Neural crest cell (in vitro differentiated cells): ENCODE data around the gene PNPT1. TPM values are rescaled to one million over a fixed set of nuclear protein-coding genes. Genes with fewer than 3 reads are reported as not detected.

Experiments used
- DNase-seq: peaks from one replicate; pipeline ENCODE4 v3.0.0; 2021; ENCODE audit warnings: low read depth, mixed read lengths, low spot score
- H3K27ac Mint-ChIP-seq: one replicate; pipeline ENCODE4 v1.8.0; 2021; ENCODE audit warnings: mild to moderate bottlenecking, mixed read lengths; ENCODE audit not compliant: unreplicated experiment
- H3K27me3 Mint-ChIP-seq: 2 replicates; pipeline ENCODE4 v1.8.0; 2021; ENCODE audit warnings: low read depth, mild to moderate bottlenecking, mixed read lengths
- H3K36me3 Mint-ChIP-seq: 2 replicates; pipeline ENCODE4 v1.8.0; 2021; ENCODE audit warnings: low read depth, mild to moderate bottlenecking, mixed read lengths
- H3K4me1 Mint-ChIP-seq: 2 replicates; pipeline ENCODE4 v1.8.0; 2021; ENCODE audit warnings: mixed read lengths
- H3K4me3 Mint-ChIP-seq: one replicate; pipeline ENCODE4 v1.8.0; 2021; ENCODE audit warnings: mild to moderate bottlenecking, mixed read lengths
- H3K9me3 Mint-ChIP-seq: 2 replicates; pipeline ENCODE4 v1.8.0; 2021; ENCODE audit warnings: mixed read lengths
- CTCF ChIP-seq: fragments of 200-600 bp; sonication (generic); conservative IDR thresholded peaks from 2 replicates; pipeline ENCODE4 v1.5.0; 2021; ENCODE audit warnings: antibody characterized with exemption, mild to moderate bottlenecking
- total RNA-seq: library from RNA; stranded (reverse); gene quantifications from 2 replicates; pipeline ENCODE4 v1.2.1, GENCODE V29; 2021

The PNPT1 gene
- total RNA-seq, 1 donor from 2014 or later, result 33.0 TPM

DNA sequence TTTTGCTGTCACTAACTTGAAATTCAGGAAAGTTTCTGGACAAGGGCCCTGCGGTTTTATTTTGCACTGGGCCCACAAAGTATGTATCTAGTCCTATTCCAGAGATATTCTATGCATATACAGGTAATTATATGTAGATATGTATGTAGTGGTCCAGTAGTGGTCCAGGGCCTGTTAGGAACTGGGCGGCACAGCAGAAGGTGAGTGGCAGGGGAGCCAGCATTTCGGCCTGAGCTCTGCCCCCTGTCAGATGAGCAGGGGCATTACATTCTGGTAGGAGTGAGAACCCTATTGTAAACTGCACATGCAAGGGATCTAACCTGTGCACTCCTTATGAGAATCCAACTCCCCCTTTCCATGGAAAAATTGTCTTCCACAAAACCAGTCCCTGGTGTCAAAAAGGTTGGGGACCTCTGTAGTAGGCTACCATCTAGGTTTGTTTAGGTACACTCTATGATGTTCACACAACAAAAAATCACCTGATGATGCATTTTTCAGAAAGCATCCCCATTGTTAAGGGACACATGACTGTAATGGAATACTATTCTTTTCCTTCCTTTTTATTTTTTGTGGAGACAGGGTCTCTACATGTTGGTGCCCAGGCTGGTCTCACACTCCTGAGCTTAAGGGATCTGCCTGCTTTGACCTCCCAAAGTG is 73.4 kb downstream of the PNPT1 start:
- Mint-ChIP-seq H3K27me3 (no peaks in the 10 kb centered on the region), H3K27ac (no peak overlapping the region), H3K4me3 (peak overlapping the region; percentile 89), H3K36me3 (no peaks in the 10 kb centered on the region), H3K9me3 (no peaks in the 10 kb centered on the region), H3K4me1 (peaks cover 13% of the 10 kb centered on the region)
- peak; percentile 49 for TF ChIP-seq CTCF
- no peak for DNase-seq

DNA sequence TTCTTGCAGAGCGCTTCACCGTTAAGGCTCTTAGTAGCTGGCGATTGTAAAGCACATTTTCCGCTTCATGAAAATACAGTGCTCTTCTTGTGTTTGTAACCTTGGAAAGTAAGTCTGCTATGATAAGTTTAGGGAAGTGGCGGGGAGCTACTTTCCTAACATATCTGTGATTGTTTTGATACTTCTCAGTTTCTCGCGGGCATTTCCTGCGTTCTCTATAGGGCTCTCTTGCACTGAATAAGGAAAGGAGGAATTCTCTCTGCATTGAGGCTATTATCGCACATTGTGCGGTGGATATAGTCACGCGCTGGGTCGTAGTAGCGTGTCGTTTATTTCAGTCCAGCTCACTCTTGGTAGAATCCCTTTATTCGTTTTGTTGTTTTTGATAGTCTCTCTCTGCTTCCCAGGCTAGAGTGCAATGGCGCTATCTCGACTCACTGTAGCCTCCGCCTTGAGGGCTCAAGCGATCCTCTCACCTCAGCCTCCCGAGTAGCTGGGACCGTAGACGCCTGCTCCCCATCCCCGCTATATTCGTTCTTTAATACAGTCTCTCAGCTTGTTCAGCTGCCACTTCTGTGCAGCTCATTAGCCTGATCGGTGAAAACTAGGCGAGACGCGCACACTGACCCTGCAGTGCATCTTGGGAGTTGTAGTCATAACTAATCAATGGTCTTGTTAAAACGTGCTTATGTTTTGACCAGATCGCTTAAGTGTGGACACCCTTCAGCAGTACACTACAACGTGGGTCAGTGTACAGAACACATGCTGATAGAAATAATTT is 75.2 kb downstream of the PNPT1 start:
- no peak for TF ChIP-seq CTCF
- peaks cover 17% of the 10 kb centered on the region for H3K4me1 Mint-ChIP-seq
- H3K9me3 Mint-ChIP-seq, result no peaks in the 10 kb centered on the region
- peak; percentile 39 for DNase-seq
- H3K4me3 Mint-ChIP-seq, result no peak overlapping the region
- H3K36me3 Mint-ChIP-seq, result peaks cover 4% of the 10 kb centered on the region
- H3K27me3 Mint-ChIP-seq, result no peaks in the 10 kb centered on the region
- H3K27ac Mint-ChIP-seq, result no peak overlapping the region

GRCh38 chr2:55618025-55618274 is 75.7 kb downstream of the PNPT1 start:
- Mint-ChIP-seq H3K4me1 (peaks cover 17% of the 10 kb centered on the region), H3K27ac (no peak overlapping the region), H3K4me3 (no peak overlapping the region), H3K27me3 (no peaks in the 10 kb centered on the region), H3K9me3 (no peaks in the 10 kb centered on the region), H3K36me3 (peaks cover 4% of the 10 kb centered on the region)
- no peak for TF ChIP-seq CTCF
- no peak for DNase-seq

DNA sequence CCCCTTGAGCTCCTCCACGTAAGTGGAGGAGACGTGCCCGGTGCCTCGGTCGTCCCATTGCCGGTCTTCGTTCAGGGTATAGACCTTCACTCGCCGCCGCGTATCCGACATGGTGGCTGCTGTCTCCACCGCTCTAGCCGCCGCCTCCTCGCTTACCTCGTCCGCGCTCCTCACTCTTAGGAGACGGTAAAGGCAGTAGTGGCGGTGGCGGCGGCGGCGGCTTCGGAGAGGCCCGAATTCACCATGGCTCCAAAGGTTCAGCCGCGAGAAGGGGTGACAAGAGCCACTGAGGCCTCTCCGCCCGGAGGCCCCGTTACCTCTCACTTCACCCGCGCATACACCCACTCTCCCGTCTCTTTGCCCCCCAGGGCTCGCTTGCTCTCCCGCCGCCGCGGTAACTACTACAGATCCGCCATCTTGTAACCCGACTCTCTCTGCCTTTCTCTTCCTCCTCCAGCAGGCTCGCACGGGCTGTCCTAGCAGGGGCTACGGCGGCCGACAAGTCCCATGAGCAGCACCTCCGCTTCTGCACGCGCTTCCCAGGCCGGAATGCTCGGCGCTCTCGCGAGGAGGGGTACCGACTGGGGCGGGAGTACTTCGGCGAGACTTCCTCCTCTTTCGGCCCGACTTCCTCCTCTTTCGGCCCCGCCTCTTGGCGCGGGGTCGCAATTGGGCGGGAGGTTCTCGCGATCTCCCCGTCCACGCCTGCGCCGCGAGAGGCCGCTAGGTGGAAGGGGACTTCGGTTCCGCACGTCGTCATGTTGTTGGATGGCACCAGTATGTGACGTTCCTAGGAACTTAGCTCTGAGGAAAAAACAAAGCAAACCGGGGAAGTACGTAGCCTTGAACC is 76.2 kb downstream of the PNPT1 start, which contains the start of gene PPP4R3B:
Gene PPP4R3B, minus strand, starts transcription at position 448 of the 850 bp plus-strand sequence. Its CDS starts 337 bp downstream, at position 111.
- peaks cover 4% of the 10 kb centered on the region for H3K36me3 Mint-ChIP-seq
- no peak within 1 kb of the TSS for H3K4me3 Mint-ChIP-seq
- peak; percentile 53 for TF ChIP-seq CTCF
- H3K9me3 Mint-ChIP-seq, result no peaks in the 10 kb centered on the region
- DNase-seq, result peak; percentile 93
- H3K27ac Mint-ChIP-seq, result no peak within 1 kb of the TSS
- H3K27me3 Mint-ChIP-seq, result no peaks in the 10 kb centered on the region
- H3K4me1 Mint-ChIP-seq, result peaks cover 17% of the 10 kb centered on the region

DNA sequence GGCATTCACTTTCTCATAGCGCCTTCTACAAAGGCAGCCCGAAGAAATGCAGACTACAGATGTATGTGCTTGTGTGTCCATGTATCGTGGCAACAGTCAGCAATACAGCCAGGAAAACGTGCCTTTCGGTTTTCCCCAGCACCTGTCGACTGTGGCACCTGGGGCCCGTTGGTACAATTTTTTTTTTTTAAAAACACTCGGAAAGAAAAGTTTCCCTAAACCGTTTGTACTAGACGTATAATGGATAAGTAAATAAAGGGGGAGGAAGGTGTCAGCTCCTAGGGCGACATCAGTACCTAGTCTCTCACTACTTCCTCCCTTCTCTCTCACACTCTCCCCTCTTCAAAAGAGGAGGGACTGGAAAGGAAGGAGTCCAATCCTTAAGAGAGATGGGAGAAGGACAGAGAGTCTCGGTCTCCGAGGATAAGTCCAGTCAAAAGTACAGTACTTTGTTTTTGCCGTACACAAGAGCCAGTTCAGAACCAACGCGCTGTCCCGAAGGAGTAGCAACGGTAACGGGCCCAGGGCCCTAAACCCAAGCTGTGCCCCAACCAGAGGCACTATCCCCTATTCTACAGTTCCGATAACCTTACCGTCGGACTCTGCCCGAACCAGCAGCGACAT is 77.0 kb downstream of the PNPT1 start:
- Mint-ChIP-seq H3K4me3 (no peak overlapping the region), H3K36me3 (peaks cover 4% of the 10 kb centered on the region), H3K27ac (no peak overlapping the region), H3K9me3 (no peaks in the 10 kb centered on the region), H3K27me3 (no peaks in the 10 kb centered on the region), H3K4me1 (peaks cover 17% of the 10 kb centered on the region)
- no peak for DNase-seq
- no peak for TF ChIP-seq CTCF
